ENCODE measurements around the gene FN3KRP. TPM values are rescaled to one million over a fixed set of nuclear protein-coding genes. Genes with fewer than 3 reads are reported as not detected.

FN3KRP gene
- total RNA-seq, 2 experiments from 2014 or later = 42.6 to 42.7 TPM

- Mint-ChIP-seq H3K27ac (no peak overlapping the region), H3K4me3 (no peak overlapping the region), H3K27me3 (peaks cover 3% of the 10 kb centered on the region), H3K4me1 (no peaks in the 10 kb centered on the region), H3K36me3 (no peaks in the 10 kb centered on the region), H3K9me3 (no peaks in the 10 kb centered on the region)
- POLR2A ChIA-PET = no interaction called here
- DNase-seq (no peak), ATAC-seq (ENCODE audit: low read depth) (no peak)
Measured at GRCh38 chr17:82704886-82705285, 11.6 kb upstream of the FN3KRP start.

DNA sequence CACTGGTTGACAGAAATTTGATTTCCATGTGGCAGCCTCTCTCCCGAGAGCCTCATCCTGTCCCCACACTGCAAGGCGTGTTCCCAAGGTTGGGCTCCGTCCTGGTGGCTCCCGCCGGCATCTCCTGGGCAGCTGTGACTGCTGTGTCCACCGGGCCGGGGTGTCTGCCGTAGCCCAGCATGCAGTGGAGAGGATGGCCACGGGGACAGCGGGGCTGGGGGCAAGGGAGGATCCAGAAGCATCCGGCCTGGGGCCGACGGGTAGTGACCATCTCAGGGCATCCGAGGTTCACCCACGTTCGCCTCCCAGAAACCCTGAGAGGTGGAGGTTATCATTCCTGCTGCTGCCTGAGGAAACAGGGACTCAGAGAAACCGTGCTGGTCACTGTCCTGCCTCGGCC, 10.8 kb upstream of the FN3KRP start:
- no peaks in the 10 kb centered on the region for H3K9me3 Mint-ChIP-seq
- H3K27ac Mint-ChIP-seq = no peak overlapping the region
- ATAC-seq (ENCODE audit: low read depth) (no peak), DNase-seq (no peak)
- H3K36me3 Mint-ChIP-seq = no peaks in the 10 kb centered on the region
- no peak overlapping the region for H3K4me3 Mint-ChIP-seq
- POLR2A ChIA-PET = no interaction called here
- H3K27me3 Mint-ChIP-seq = peaks cover 3% of the 10 kb centered on the region
- H3K4me1 Mint-ChIP-seq = no peaks in the 10 kb centered on the region

- H3K36me3 Mint-ChIP-seq = no peaks in the 10 kb centered on the region
- no peak overlapping the region for H3K4me3 Mint-ChIP-seq
- H3K27me3 Mint-ChIP-seq = peaks cover 3% of the 10 kb centered on the region
- ATAC-seq (ENCODE audit: low read depth) = no peak
- POLR2A ChIA-PET = no interaction called here
- H3K4me1 Mint-ChIP-seq = no peaks in the 10 kb centered on the region
- H3K9me3 Mint-ChIP-seq = no peaks in the 10 kb centered on the region
- DNase-seq = no peak
- no peak overlapping the region for H3K27ac Mint-ChIP-seq
Measured at GRCh38 chr17:82709024-82709675, 7.4 kb upstream of the FN3KRP start.

GRCh38 chr17:82709676-82710498, 6.6 kb upstream of the FN3KRP start:
- Mint-ChIP-seq H3K27ac (no peak overlapping the region), H3K4me3 (no peak overlapping the region), H3K27me3 (peaks cover 3% of the 10 kb centered on the region), H3K4me1 (no peaks in the 10 kb centered on the region), H3K36me3 (no peaks in the 10 kb centered on the region), H3K9me3 (no peaks in the 10 kb centered on the region)
- DNase-seq (no peak), ATAC-seq (ENCODE audit: low read depth) (no peak)
- POLR2A ChIA-PET = no interaction called here

DNA sequence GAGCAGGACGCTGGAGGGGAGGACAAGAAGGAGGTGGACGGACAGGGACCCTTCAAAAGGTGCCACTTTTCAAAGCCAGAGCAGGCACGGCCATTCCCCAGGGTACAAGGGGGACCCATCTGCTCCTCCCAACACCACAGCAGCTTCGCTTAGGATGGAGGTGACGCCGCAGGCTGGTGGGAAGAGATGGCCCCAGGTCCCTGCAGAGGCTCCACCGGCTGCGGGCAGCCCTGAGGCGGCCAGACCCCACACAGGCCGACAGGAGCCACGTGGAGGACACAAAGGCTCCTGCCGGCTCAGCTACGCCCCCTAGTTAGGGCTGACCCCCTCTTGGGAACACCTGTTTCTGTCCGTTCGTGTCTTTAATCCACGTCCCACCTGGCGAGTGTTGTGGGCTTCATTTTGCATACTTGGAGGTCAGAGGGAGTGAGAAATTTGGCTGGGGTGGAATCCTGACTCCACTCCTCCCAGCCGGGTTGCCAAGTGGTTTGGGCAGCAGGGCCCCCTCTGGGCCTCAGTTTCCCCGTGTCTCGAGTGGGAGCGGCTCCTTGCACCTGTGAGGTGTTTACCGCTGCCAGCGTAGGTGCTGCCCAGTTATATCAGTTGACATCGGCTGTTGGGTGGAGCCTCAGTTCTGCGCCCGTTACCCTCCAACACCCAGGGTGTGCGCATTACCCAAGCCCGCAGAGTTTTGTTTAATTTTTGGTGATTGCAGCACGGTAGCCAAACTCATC, 5.8 kb upstream of the FN3KRP start:
- no peak overlapping the region for H3K4me3 Mint-ChIP-seq
- H3K27me3 Mint-ChIP-seq = peaks cover 3% of the 10 kb centered on the region
- no peaks in the 10 kb centered on the region for H3K9me3 Mint-ChIP-seq
- ATAC-seq (ENCODE audit: low read depth) = no peak
- H3K36me3 Mint-ChIP-seq = no peaks in the 10 kb centered on the region
- POLR2A ChIA-PET = no interaction called here
- peaks cover under 1% of the 10 kb centered on the region for H3K4me1 Mint-ChIP-seq
- no peak for DNase-seq
- no peak overlapping the region for H3K27ac Mint-ChIP-seq

GRCh38 chr17:82713071-82713723, 3.3 kb upstream of the FN3KRP start:
- H3K27ac Mint-ChIP-seq = no peak overlapping the region
- H3K27me3 Mint-ChIP-seq = no peaks in the 10 kb centered on the region
- H3K4me3 Mint-ChIP-seq = no peak overlapping the region
- POLR2A ChIA-PET = no interaction called here
- H3K9me3 Mint-ChIP-seq = no peaks in the 10 kb centered on the region
- ATAC-seq (ENCODE audit: low read depth) (no peak), DNase-seq (no peak)
- H3K4me1 Mint-ChIP-seq = peaks cover 12% of the 10 kb centered on the region
- H3K36me3 Mint-ChIP-seq = peaks cover 1% of the 10 kb centered on the region

GRCh38 chr17:82718986-82719685, 2.6 kb downstream of the FN3KRP start:
- Mint-ChIP-seq H3K27me3 (no peaks in the 10 kb centered on the region), H3K9me3 (no peaks in the 10 kb centered on the region), H3K4me1 (peaks cover 15% of the 10 kb centered on the region), H3K36me3 (peaks cover 14% of the 10 kb centered on the region), H3K27ac (no peak overlapping the region), H3K4me3 (no peak overlapping the region)
- DNase-seq (no peak), ATAC-seq (ENCODE audit: low read depth) (no peak)
- POLR2A ChIA-PET = no interaction called here

DNA sequence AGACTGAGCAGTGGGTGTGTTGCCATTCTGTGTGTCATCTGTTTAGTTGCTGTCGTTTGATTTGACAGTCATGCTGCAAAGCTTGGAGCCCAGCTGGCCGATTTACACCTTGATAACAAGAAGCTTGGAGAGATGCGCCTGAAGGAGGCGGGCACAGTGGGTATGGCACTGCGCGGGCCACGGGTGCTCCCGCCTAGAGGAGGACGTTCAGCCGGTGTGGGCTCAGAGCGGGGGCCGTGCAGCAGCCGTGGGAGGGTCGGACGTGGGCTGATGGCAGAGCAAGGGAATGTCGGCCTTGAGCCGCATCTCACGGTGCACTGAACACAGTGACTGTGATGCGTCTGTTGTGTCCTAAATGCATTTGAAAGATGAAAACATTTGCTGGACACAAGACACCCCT, 3.7 kb downstream of the FN3KRP start:
- Mint-ChIP-seq H3K9me3 (no peaks in the 10 kb centered on the region), H3K27me3 (no peaks in the 10 kb centered on the region), H3K4me3 (no peak overlapping the region), H3K36me3 (peaks cover 14% of the 10 kb centered on the region), H3K4me1 (peaks cover 15% of the 10 kb centered on the region), H3K27ac (no peak overlapping the region)
- ATAC-seq (ENCODE audit: low read depth) (no peak), DNase-seq (no peak)
- POLR2A ChIA-PET = no interaction called here

DNA sequence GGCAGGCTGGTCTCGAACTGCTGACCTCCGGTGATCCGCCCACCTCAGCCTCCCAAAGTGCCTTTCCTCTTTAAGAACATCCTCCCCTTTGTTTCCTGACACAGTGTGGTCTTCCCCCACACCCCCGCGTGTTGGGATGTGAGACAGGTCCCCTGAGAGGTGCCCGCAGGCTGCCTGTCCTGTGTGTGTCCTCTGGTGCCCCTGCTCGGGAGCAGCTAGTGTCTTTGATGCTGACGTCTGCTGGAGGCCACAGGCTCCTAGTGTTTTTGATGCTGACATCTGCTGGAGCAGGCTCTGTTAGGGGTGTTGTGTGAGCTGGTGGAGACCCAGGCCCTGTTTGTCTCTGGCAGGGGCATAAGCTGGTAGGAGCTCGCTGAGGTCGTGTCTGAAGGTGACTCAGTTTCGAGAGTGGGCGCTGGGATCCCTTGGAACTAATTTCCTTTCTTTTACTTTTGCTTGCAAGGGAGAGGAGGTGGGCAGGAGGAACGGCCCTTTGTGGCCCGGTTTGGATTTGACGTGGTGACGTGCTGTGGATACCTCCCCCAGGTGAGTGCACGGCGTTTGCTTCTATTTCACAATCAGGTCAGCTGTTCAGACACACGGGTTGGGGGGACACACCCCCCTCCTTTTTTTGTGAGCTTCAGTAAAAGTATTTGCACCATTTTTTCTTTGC, 6.0 kb downstream of the FN3KRP start:
- Mint-ChIP-seq H3K27ac (no peak overlapping the region), H3K9me3 (no peaks in the 10 kb centered on the region), H3K36me3 (peaks cover 15% of the 10 kb centered on the region), H3K27me3 (no peaks in the 10 kb centered on the region), H3K4me1 (peaks cover 9% of the 10 kb centered on the region), H3K4me3 (no peak overlapping the region)
- no peak for ATAC-seq (ENCODE audit: low read depth)
- DNase-seq = no peak
- POLR2A ChIA-PET = no interaction called here

DNA sequence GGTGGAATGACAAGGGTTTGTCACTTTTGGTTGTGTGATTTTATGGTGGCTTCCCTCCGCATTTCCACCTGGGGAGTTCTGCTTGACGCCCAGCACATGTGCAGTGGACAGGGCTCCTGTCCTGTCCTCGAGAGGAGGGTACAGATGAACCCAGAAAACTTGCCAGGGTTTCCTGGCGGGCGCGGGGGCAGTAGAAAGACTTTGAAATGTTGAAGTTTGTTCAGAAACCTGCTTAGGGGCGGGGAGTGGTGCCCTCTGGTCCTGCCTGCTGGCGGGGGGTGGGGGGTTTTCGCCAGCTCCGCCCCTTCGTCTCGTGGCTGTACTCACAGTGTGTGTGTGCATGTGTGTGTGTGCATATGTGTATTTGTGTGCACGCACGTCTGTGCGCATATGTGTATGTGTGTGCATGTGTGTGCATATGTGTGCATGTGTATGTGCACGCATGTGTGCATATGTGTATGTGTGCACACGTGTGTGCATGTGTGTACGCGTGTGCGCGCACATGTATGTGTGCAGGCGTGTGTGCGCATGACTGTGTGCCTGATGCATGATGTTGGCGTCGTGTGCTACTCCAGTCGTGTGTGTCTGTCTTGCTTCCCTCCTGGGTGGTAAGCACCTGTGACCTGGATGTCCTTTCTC, 6.8 kb downstream of the FN3KRP start:
- Mint-ChIP-seq H3K27me3 (no peaks in the 10 kb centered on the region), H3K9me3 (no peaks in the 10 kb centered on the region), H3K36me3 (peaks cover 15% of the 10 kb centered on the region), H3K27ac (no peak overlapping the region), H3K4me3 (no peak overlapping the region), H3K4me1 (peaks cover 3% of the 10 kb centered on the region)
- ATAC-seq (ENCODE audit: low read depth) (no peak), DNase-seq (no peak)
- POLR2A ChIA-PET = interaction anchor here (0.6 kb wide), 1 partner anchor 298 kb away, joined by 3 read pairs; no protein-coding TSS in a partner anchor

- H3K27ac Mint-ChIP-seq = no peak overlapping the region
- peaks cover 18% of the 10 kb centered on the region for H3K36me3 Mint-ChIP-seq
- no peak for DNase-seq
- H3K4me3 Mint-ChIP-seq = no peak overlapping the region
- H3K27me3 Mint-ChIP-seq = no peaks in the 10 kb centered on the region
- ATAC-seq (ENCODE audit: low read depth) = no peak
- POLR2A ChIA-PET = interaction anchor here (3.8 kb wide), 1 partner anchor 10 kb away, joined by 13 read pairs; the partner anchor contains the start of gene FN3KRP
- H3K4me1 Mint-ChIP-seq = no peaks in the 10 kb centered on the region
- no peaks in the 10 kb centered on the region for H3K9me3 Mint-ChIP-seq
Measured at GRCh38 chr17:82726427-82726826, 9.9 kb downstream of the FN3KRP start.
